ENCODE results near the gene ZNF385A. TPM values are rescaled to one million over a fixed set of nuclear protein-coding genes. Genes with fewer than 3 reads are reported as not detected.

ZNF385A gene, protein sequence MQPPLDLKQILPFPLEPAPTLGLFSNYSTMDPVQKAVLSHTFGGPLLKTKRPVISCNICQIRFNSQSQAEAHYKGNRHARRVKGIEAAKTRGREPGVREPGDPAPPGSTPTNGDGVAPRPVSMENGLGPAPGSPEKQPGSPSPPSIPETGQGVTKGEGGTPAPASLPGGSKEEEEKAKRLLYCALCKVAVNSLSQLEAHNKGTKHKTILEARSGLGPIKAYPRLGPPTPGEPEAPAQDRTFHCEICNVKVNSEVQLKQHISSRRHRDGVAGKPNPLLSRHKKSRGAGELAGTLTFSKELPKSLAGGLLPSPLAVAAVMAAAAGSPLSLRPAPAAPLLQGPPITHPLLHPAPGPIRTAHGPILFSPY
- total RNA-seq = 10 to 100 TPM in 1 of 4 donors, 1 to 10 TPM in 1, under 1 TPM in 2; 0.26 to 16.9 (median 3.2) TPM

DNA sequence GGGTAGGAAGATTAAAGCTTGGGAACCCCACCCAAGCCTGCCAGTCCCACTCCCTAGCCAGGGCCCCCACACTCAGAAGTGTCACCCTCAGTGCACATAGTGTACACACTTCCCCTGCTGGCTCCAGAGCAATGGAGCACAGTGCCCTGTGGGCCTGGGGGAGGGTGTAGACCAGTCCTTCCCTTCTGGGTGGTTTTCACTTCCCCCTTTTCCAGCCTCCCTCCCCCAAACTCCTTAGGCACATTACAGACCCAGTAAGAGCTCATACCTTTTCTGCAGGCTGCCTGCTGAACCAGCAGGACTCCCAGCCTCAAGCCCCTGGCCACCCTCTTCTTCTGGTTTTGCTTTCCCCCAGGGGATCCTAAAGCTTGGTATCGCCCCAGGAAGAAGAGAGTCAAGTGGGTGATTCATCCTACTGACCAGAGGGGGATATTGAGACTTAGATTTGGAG lies at the start of gene ZNF385A:
Gene ZNF385A (minus strand): TSS at position 143 of the 451 bp plus-strand sequence. CDS start 219 bp downstream, outside the sequence.
- no peaks in the 10 kb centered on the region for H3K4me1 ChIP-seq
- no peaks in the 10 kb centered on the region for H3K27me3 ChIP-seq
- intact Hi-C loops (cut with DNase I; ENCODE audit: low total_unique reads) = no loop called here
- H3K36me3 ChIP-seq = no peaks in the 10 kb centered on the region
- DNase-seq = no peak
- H3K27ac ChIP-seq = no peak within 1 kb of the TSS
- TF ChIP-seq POLR2A (IDR thresholded peaks at IDR 0.05) = no peak
- TF ChIP-seq, protein P1, sequence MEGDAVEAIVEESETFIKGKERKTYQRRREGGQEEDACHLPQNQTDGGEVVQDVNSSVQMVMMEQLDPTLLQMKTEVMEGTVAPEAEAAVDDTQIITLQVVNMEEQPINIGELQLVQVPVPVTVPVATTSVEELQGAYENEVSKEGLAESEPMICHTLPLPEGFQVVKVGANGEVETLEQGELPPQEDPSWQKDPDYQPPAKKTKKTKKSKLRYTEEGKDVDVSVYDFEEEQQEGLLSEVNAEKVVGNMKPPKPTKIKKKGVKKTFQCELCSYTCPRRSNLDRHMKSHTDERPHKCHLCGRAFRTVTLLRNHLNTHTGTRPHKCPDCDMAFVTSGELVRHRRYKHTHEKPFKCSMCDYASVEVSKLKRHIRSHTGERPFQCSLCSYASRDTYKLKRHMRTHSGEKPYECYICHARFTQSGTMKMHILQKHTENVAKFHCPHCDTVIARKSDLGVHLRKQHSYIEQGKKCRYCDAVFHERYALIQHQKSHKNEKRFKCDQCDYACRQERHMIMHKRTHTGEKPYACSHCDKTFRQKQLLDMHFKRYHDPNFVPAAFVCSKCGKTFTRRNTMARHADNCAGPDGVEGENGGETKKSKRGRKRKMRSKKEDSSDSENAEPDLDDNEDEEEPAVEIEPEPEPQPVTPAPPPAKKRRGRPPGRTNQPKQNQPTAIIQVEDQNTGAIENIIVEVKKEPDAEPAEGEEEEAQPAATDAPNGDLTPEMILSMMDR (IDR thresholded peaks at IDR 0.05) = no peak
- no peaks in the 10 kb centered on the region for H3K9me3 ChIP-seq
- H3K4me3 ChIP-seq = no peak within 1 kb of the TSS

DNA sequence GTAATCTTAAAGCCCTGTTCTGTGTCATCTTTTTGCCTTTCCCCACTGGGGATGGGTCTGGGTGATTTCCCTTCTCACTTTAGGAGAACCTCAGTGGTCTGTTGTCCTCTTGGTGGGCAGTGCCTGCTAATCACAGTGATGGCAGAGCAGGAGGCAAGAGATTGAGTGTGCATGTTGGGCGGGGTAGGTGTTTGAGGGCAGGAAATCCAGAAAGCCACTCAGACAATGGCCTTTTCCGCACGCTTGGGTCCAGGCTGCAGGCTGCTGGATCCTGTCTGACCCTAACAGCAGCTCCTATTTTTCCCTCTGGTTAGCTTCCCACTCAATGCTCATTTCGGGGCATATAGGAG lies 48.3 kb upstream of the ZNF385A start:
- intact Hi-C loops (cut with DNase I; ENCODE audit: low total_unique reads) = no loop called here
- peak in 1 of 2 donors; percentile 48 for DNase-seq
- Histone ChIP-seq H3K27ac (peak overlapping the region; percentile 71 to 78), H3K4me3 (no peak overlapping the region), H3K27me3 (no peaks in the 10 kb centered on the region), H3K36me3 (no peaks in the 10 kb centered on the region), H3K4me1 (peaks cover 0 to 23% of the 10 kb centered on the region in 2 donors), H3K9me3 (no peaks in the 10 kb centered on the region)
- TF ChIP-seq, protein P1 (IDR thresholded peaks at IDR 0.05) = no peak
- no peak for TF ChIP-seq POLR2A (IDR thresholded peaks at IDR 0.05)

DNA sequence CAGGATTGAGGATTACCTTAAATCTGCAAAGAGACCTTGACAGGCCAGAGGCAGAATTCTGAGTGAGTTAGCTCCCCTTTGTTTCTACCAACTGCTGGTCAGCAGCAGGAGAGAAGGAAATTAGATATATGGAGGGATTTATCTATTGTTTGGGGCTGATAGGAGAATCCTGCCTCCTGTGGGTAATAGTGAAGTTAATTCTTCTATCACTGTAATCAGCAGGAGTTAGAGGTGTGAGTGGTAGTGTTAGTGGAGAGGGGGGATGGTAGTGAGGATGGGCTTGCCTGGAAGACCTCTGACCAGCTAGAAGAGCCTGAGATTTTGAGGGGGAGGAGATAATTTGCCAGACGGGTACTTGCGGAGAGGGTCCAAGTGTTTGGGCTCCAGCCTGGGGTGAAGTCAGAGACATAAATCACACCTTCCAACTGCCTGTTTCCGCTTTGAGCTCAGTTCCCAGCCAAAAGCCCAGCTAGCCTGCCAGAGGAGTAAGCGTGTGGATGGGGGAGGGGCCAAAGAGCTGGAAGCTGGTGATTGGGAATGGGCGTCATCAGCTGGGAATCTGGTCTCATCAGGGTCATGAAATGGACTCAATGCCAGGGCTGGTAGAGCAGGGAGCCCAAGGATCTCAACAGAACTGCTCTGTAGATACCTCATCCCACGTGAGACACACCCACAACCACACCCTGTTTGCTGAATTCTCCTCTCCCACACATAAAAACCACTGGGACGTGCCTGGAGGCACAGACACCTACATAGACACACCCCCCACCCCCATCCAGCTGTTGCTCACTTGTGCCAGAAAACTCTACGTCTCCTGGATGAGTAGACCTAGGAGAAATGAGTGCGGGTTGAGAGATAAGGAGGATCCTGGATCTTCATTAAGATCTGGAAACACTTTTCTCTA lies 47.6 kb upstream of the ZNF385A start:
- Histone ChIP-seq H3K27ac (peak overlapping the region; percentile 71 to 78), H3K4me1 (peaks cover 0 to 26% of the 10 kb centered on the region in 2 donors), H3K27me3 (no peaks in the 10 kb centered on the region), H3K9me3 (no peaks in the 10 kb centered on the region), H3K4me3 (no peak overlapping the region), H3K36me3 (no peaks in the 10 kb centered on the region)
- intact Hi-C loops (cut with DNase I; ENCODE audit: low total_unique reads) = no loop called here
- peak in 1 of 2 donors; percentile 12 for TF ChIP-seq POLR2A (IDR thresholded peaks at IDR 0.05)
- TF ChIP-seq, protein P1 (IDR thresholded peaks at IDR 0.05) = no peak
- DNase-seq = peak; percentile 88 to 95

DNA sequence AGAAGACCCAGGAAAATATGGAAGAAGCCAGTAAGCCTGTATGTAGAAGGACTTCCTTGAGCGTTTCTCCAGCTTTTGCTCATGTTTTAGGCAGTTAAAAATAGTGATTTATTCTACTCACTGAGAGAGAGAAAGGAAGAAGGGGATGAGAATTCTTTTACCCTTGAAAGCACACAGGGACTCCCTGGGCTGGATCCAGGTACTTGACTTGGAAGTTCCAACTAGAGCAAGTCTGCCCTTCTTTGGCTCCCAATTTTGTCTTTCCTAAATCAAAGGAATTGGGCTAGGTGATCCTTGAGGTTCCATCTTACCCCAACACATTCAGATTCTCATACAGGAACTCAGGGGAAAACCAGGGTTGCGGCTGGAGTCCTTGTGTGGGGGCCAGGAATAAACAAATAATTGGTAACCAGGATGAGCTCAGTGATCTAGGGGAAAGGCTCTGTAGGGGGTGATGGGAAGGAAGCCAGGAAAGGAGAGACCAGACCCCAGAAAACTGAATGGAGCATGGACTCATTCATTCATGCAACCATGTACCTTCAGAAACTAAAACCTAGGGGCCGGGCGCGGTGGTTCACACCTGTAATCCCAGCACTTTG lies 46.0 kb upstream of the ZNF385A start:
- Histone ChIP-seq H3K36me3 (no peaks in the 10 kb centered on the region), H3K9me3 (no peaks in the 10 kb centered on the region), H3K4me1 (peaks cover 0 to 32% of the 10 kb centered on the region in 2 donors), H3K4me3 (no peak overlapping the region), H3K27ac (peak overlapping the region in 1 of 2 donors; percentile 78), H3K27me3 (no peaks in the 10 kb centered on the region)
- DNase-seq = no peak
- TF ChIP-seq, protein P1 (IDR thresholded peaks at IDR 0.05) = no peak
- no peak for TF ChIP-seq POLR2A (IDR thresholded peaks at IDR 0.05)
- intact Hi-C loops (cut with DNase I; ENCODE audit: low total_unique reads) = no loop called here
